ENCODE measurements around the gene ZFP36L1. TPM values are rescaled to one million over a fixed set of nuclear protein-coding genes. Genes with fewer than 3 reads are reported as not detected.
"Not testable (repeated sequence)": the region's sequence is repeated elsewhere in the genome, so short reads cannot be mapped to it uniquely, and the experiment has no call there.

The ZFP36L1 gene
- total RNA-seq, 1 donor: 228 TPM

DNA sequence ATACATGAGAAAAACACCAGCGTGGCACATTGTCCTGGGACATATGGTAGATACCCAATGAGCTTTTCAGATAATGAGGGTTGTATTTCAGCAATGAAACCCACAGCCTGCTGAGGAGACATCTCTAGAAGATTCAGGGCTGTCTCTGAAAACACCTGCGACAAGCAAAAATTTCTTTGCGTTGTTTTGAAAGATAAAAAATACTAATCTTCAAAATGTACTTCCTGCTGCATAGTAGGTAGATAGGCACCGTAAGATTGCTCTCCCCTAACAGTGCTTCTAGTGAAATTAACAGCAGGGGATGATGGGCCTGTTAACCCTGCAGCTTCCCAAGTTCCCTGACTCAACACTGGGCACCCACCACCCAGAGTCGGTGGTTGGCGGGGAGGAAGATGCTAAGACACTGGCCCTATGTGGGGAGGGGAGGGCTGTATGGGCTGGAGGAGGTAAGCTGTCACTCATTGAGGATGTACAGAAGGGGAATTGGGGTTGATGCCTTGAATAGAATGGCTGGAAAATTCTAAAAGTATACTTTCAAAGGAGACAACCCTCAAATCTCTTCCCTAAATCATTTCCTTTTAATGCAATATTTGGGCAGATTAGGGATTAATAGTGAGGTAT, 20.0 kb downstream of the ZFP36L1 start:
- Histone ChIP-seq H3K9me3 (ENCODE audit: low read depth, low read length) (no peaks in the 10 kb centered on the region), H3K4me1 (ENCODE audit: insufficient read depth, low read length) (peaks cover 27% of the 10 kb centered on the region), H3K27me3 (ENCODE audit: insufficient read depth, low read length) (no peaks in the 10 kb centered on the region), H3K4me3 (ENCODE audit: low read length) (no peak overlapping the region)

DNA sequence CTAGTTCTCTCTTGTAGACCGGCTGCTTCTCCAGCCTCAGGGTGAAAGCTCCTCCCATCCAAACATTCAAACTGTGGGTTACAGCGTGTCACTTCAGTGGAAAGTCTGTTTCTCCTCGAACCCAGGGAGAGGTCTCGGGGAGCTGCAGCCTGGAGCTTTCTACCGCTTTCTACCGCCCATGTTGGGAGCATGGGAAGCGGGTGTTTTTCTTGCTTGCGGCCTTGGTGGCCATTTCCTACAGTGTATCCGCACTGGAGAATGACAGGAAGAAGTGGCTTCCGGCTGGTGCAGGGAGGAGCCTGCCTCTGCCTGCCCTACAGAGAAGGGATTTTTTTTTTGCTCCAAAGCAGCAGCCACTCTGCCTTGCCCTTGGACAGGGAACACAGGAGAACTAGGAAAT, 21.2 kb downstream of the ZFP36L1 start:
- peaks cover 27% of the 10 kb centered on the region for H3K4me1 ChIP-seq (ENCODE audit: insufficient read depth, low read length)
- no peaks in the 10 kb centered on the region for H3K9me3 ChIP-seq (ENCODE audit: low read depth, low read length)
- H3K27me3 ChIP-seq (ENCODE audit: insufficient read depth, low read length): no peaks in the 10 kb centered on the region
- H3K4me3 ChIP-seq (ENCODE audit: low read length): no peak overlapping the region

DNA sequence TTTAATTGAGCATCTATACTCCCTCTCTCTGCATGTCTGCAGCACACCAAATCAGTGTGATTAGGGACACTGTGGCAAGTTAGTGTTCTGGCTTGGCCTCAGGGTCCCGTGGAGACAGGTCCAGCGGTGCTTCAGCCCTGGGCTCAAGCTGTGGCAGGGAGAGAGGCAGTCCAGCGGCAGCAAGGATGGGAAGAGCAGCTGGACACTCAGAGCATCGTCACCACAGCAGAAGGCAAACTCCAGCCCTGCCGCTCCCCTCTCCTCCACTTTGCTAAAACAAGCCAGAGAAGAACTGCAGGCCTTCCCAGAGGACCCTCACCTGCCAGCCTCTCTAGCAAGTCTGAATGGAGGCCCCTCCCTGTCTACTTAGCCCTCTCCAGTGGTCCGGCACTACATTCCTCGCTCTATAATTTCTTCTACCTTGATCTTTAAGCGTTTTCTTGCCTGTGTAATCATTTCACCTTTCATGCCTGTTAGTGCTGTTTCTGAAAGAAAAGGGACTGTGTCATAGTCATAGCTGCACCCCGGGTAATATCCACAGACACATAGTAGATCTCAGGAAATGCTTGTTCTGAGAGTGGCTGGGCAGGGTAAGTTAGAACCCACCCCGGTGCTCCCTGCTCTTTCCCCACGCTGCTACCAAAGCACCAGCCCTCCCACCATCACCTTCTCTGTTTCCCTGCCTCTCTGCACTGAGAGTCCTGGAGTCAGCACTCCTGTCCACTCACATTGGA, 22.1 kb downstream of the ZFP36L1 start:
- Histone ChIP-seq H3K4me1 (ENCODE audit: insufficient read depth, low read length) (peaks cover 27% of the 10 kb centered on the region), H3K9me3 (ENCODE audit: low read depth, low read length) (no peaks in the 10 kb centered on the region), H3K4me3 (ENCODE audit: low read length) (no peak overlapping the region), H3K27me3 (ENCODE audit: insufficient read depth, low read length) (no peaks in the 10 kb centered on the region)

GRCh38 chr14:68770051-68770450, 22.8 kb downstream of the ZFP36L1 start:
- Histone ChIP-seq H3K4me1 (ENCODE audit: insufficient read depth, low read length) (peaks cover 27% of the 10 kb centered on the region), H3K27me3 (ENCODE audit: insufficient read depth, low read length) (no peaks in the 10 kb centered on the region), H3K4me3 (ENCODE audit: low read length) (no peak overlapping the region), H3K9me3 (ENCODE audit: low read depth, low read length) (no peaks in the 10 kb centered on the region)

DNA sequence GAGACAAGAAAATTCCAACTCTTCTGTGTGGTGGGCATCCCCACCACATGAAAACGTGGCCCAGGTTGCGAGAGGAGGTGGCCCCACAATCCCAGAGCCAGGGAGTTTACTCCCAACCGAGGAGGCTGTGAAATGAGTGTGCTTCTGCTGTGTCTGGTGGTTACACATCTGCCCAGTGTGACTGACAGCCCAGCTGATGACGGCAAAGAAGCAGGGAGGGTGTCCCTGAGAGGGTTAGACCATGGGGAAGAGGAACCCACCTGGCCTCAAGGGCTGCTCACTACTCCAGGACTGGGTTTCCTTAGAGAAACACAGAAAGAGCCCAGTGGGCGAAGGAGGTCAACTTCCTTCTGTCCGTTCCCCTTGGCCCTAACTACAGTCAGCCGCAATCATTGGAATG, 24.6 kb downstream of the ZFP36L1 start:
- peaks cover 27% of the 10 kb centered on the region for H3K4me1 ChIP-seq (ENCODE audit: insufficient read depth, low read length)
- no peaks in the 10 kb centered on the region for H3K27me3 ChIP-seq (ENCODE audit: insufficient read depth, low read length)
- no peak overlapping the region for H3K4me3 ChIP-seq (ENCODE audit: low read length)
- H3K9me3 ChIP-seq (ENCODE audit: low read depth, low read length): no peaks in the 10 kb centered on the region

DNA sequence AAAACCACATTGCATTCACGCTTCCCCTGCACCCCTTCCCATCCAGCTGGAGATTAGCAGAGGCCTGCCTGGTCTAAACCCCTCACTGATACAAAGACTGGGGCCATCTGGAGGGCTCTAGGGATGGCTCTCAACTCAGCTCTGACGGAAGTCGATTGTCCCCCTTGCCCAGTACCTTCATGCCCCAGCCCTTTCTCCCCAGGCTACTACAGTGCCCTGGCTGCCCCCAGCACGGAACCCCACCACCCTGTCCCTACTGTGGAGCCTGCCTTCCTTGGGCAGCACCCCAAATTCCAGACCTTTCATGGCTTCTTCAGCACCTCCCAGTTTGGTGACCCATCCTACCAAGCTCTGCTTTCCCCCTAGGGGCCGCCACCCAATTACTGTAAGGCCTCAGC, 25.6 kb downstream of the ZFP36L1 start:
- Histone ChIP-seq H3K4me3 (ENCODE audit: low read length) (no peak overlapping the region), H3K4me1 (ENCODE audit: insufficient read depth, low read length) (peaks cover 16% of the 10 kb centered on the region), H3K27me3 (ENCODE audit: insufficient read depth, low read length) (no peaks in the 10 kb centered on the region), H3K9me3 (ENCODE audit: low read depth, low read length) (no peaks in the 10 kb centered on the region)

DNA sequence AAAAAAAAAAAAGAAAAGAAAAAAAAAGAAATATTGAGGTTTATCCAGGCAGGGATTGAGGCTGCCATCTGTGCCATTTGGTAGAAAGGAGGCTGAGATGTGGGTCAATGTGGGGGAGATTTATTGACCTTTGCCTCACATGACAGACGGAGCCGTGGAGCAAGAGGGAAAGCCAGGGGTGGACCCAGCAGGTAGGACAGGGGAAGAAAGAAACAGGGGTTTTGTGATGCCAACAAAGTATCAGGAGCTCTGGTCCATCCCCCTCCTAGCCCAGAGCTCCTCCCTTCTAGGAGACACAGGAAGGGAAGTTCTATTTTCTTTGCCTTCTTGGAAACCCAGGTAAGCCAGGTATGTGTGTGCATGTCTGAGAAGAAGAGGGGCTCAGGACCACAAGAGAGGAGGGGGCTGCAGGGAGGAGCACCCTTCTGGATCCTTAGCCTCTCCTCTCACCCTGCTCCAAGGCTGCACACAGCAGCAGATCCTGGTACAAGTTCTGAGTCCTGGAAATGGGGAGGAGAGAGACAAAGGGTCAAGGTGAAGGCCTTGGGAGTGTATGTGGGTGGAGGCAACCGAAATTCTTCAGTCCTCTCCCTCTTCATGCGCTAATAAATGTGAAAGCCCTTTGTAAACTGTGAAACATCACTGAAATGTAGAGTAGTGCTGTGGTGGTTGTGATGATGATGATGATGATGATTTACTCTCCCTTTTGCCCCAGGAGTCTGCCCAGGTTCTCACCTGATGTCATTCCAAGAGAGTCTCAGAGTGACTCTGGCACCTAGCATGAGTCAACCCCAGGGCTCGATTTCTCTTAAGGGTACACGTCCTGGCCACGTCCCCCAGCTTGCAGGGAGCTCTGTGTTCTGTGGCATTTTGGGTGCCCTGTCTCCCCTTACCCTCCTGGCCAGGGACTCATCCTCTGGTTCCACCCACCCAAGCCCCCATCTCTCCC, 26.3 kb downstream of the ZFP36L1 start:
- H3K9me3 ChIP-seq (ENCODE audit: low read depth, low read length): no peaks in the 10 kb centered on the region
- peaks cover 10% of the 10 kb centered on the region for H3K4me1 ChIP-seq (ENCODE audit: insufficient read depth, low read length)
- H3K27me3 ChIP-seq (ENCODE audit: insufficient read depth, low read length): no peaks in the 10 kb centered on the region
- no peak overlapping the region for H3K4me3 ChIP-seq (ENCODE audit: low read length)

DNA sequence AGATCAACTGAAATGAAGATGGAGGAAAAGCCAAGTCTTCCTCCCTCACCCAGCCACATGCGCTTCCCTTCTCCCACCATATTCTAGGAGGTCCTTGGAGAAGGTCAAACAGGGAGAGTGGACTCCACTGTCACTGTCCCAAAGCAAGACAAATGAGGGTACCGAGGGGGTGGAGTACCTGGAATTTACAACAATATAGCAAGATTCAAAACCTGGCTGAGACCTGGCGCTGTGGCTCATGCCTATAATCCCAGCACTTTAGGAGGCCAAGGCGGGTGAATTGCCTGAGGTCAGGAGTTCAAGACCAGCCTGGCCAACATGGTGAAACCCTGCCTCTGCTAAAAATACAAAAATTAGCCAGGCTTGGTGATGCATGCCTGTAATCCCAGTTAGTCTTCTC, 29.0 kb downstream of the ZFP36L1 start:
- H3K4me1 ChIP-seq (ENCODE audit: insufficient read depth, low read length); H3K4me3 ChIP-seq (ENCODE audit: low read length); H3K9me3 ChIP-seq (ENCODE audit: low read depth, low read length); H3K27me3 ChIP-seq (ENCODE audit: insufficient read depth, low read length): not testable (repeated sequence)

DNA sequence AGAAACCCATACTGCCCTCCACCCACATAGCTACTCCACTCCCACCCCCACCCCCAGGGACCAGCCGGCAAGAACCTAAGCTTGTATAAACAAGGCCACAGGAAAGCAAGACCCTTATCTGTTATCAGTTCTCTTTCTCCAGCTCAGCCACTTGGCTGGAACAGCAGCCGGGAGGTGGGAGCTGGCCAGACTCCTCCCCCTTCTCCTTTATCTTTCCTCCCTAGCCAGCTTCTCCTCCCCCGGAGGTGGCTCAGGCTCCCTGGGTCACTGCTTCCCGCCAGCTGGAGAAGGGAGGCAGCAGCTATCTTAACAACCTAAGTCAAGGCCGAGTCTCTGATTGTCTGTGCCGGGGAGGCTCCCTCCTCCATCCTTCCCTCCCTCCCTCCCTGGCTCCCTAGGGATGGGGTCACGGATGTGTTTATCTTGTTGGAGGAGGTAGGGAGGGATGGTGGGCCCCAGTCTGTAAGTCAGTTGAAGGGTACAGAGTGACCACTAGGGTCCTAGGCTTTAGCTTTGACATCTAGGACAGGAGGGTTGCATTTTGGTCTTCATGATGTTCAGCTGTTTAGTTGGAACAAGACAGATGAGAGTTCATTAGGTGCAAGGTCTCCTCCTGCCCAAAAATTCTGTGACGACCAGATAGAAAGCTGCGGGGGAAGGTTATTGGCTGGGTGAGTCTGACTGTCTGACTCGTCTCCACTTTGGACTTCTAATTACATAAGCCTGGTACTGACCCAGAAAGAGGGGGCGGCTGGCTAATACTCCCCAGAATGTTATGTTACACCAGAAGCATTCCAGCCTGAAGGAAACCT, 29.7 kb downstream of the ZFP36L1 start:
- Histone ChIP-seq H3K9me3 (ENCODE audit: low read depth, low read length) (no peaks in the 10 kb centered on the region), H3K27me3 (ENCODE audit: insufficient read depth, low read length) (no peaks in the 10 kb centered on the region), H3K4me1 (ENCODE audit: insufficient read depth, low read length) (peaks cover 14% of the 10 kb centered on the region), H3K4me3 (ENCODE audit: low read length) (no peak overlapping the region)

GRCh38 chr14:68761391-68761790, 31.5 kb downstream of the ZFP36L1 start:
- Histone ChIP-seq H3K4me1 (ENCODE audit: insufficient read depth, low read length) (peaks cover 32% of the 10 kb centered on the region), H3K27me3 (ENCODE audit: insufficient read depth, low read length) (no peaks in the 10 kb centered on the region), H3K4me3 (ENCODE audit: low read length) (no peak overlapping the region), H3K9me3 (ENCODE audit: low read depth, low read length) (no peaks in the 10 kb centered on the region)

DNA sequence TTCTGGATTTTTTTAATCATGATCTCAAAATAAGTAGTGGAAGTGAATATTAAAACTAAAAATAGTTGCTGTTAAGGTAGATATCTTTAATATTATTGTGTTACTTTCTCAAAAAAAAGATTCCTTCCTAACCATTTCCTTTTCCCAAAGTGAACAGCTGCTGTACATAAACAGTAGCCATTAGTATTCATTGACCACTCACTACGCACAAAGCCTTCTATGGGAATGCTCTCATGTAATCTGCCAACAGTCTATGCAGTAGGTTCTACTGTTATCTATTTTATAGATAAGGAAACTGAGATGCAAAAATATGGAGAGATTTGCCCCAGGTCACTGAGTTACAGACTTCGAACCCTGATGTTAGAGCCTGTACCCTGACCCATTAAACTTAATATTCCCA, 32.1 kb downstream of the ZFP36L1 start:
- Histone ChIP-seq H3K27me3 (ENCODE audit: insufficient read depth, low read length) (no peaks in the 10 kb centered on the region), H3K4me3 (ENCODE audit: low read length) (no peak overlapping the region), H3K9me3 (ENCODE audit: low read depth, low read length) (no peaks in the 10 kb centered on the region)

GRCh38 chr14:68759937-68760336, 32.9 kb downstream of the ZFP36L1 start:
- no peaks in the 10 kb centered on the region for H3K27me3 ChIP-seq (ENCODE audit: insufficient read depth, low read length)
- H3K4me3 ChIP-seq (ENCODE audit: low read length): no peak overlapping the region
- H3K9me3 ChIP-seq (ENCODE audit: low read depth, low read length): no peaks in the 10 kb centered on the region
- peaks cover 36% of the 10 kb centered on the region for H3K4me1 ChIP-seq (ENCODE audit: insufficient read depth, low read length)

More for the DNA sequence above, 32.1 kb downstream of the ZFP36L1 start:
- H3K4me1 ChIP-seq (ENCODE audit: insufficient read depth, low read length): peaks cover 36% of the 10 kb centered on the region

GRCh38 chr14:68759017-68759560, 33.8 kb downstream of the ZFP36L1 start:
- Histone ChIP-seq H3K27me3 (ENCODE audit: insufficient read depth, low read length) (no peaks in the 10 kb centered on the region), H3K4me3 (ENCODE audit: low read length) (no peak overlapping the region), H3K4me1 (ENCODE audit: insufficient read depth, low read length) (peaks cover 36% of the 10 kb centered on the region), H3K9me3 (ENCODE audit: low read depth, low read length) (no peaks in the 10 kb centered on the region)

GRCh38 chr14:68758301-68758700, 34.6 kb downstream of the ZFP36L1 start:
- Histone ChIP-seq H3K9me3 (ENCODE audit: low read depth, low read length) (no peaks in the 10 kb centered on the region), H3K4me1 (ENCODE audit: insufficient read depth, low read length) (peaks cover 36% of the 10 kb centered on the region), H3K27me3 (ENCODE audit: insufficient read depth, low read length) (no peaks in the 10 kb centered on the region), H3K4me3 (ENCODE audit: low read length) (no peak overlapping the region)
